ENCODE measurements around the gene LYRM4. TPM values are rescaled to one million over a fixed set of nuclear protein-coding genes. Genes with fewer than 3 reads are reported as not detected.

LYRM4 gene
- total and polyA plus RNA-seq, 9 of the 15 experiments (the other 6 are each of a cell fraction or from before 2014, with no cell fraction given): 24.2 to 69.4 (median 41.8) TPM

DNA sequence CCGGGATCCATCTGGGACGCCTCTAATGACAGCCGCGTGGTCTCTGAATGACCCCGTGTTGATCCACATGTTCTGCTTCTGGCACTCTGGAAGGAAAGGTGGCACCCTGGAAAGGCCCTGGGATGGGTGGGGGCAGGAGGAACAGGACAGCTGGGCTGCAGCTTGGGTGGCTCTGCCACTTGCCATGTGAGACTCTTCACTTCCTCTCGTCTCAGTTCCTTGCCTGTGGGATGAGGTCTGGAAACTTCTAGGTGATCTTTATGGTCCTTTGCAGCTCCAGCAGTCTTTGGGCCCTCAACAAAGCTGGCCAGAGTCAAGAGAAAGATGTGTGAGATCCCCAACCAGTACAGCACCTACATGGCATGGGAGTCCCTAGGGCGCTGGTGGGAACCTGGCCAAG lies 149.1 kb downstream of the LYRM4 start:
- ATAC-seq (no peak), DNase-seq (ENCODE audit: extremely low read depth in 1 of 4, low spot score in 3 of 4) (no peak), FAIRE-seq (no peak)
- peaks cover 0 to 2% of the 10 kb centered on the region in 2 experiments; a peak in 2 of 5 replicates for H3K4me1 ChIP-seq (replicated peaks in 1 of 2; ENCODE audit: control insufficient read depth in 2 of 2, insufficient read depth in 2 of 2, low read length in 2 of 2)
- no peaks in the 10 kb centered on the region for H3K9me1 ChIP-seq (ENCODE audit: control insufficient read depth, insufficient read depth, low read length)
- intact Hi-C loops (cut with micrococcal nuclease): no loop called here
- ChIA-PET CTCF (ENCODE audit: low intra/inter-chr PET ratio) (no interaction called here), POLR2A (interaction anchor here (0.9 kb wide), 1 partner anchor 8 kb away, joined by 3 read pairs; no protein-coding TSS in a partner anchor)
- H3K27me3 ChIP-seq (ENCODE audit: control insufficient read depth in 2 of 2, insufficient read depth in 2 of 2, low read length in 2 of 2): no peaks in the 10 kb centered on the region
- H3K9ac ChIP-seq (ENCODE audit: insufficient read depth in 1 of 2, low read depth in 2 of 2, low read length in 2 of 2): no peak overlapping the region
- H3K4me2 ChIP-seq (ENCODE audit: insufficient read depth, low read length): no peak overlapping the region
- WGBS (ENCODE audit: insufficient coverage, low coverage, missing lambda C conversion rate): 85% methylated on average over 7 of the region's 7 CpGs
- H3K36me3 ChIP-seq (ENCODE audit: control insufficient read depth, insufficient read depth, low read length): peaks cover 12% of the 10 kb centered on the region; the same call in 2 of the 3 replicates
- no peaks in the 10 kb centered on the region for H3K9me3 ChIP-seq (replicated peaks; ENCODE audit: control insufficient read depth, insufficient read depth, low read depth, low read length)
- peaks cover 14% of the 10 kb centered on the region for H4K20me1 ChIP-seq (replicated peaks; ENCODE audit: control insufficient read depth, insufficient read depth, low read length)
- in situ Hi-C loops (cut with MboI): no loop called here
- no peak overlapping the region for H3K4me3 ChIP-seq
- no peak for TF ChIP-seq SNRNP70 (optimal IDR thresholded peaks at IDR 0.05; ENCODE audit: low read depth, low read length)
- no peaks in the 10 kb centered on the region for H3K79me2 ChIP-seq (ENCODE audit: control insufficient read depth, insufficient read depth, low read length)
- no TSS peak for BruUV-seq (replicated peaks)
- H2AFZ ChIP-seq (ENCODE audit: low read depth, low read length): no peak overlapping the region
- H3K27ac ChIP-seq (ENCODE audit: extremely low read depth, low read depth, low read length): no peak overlapping the region

DNA sequence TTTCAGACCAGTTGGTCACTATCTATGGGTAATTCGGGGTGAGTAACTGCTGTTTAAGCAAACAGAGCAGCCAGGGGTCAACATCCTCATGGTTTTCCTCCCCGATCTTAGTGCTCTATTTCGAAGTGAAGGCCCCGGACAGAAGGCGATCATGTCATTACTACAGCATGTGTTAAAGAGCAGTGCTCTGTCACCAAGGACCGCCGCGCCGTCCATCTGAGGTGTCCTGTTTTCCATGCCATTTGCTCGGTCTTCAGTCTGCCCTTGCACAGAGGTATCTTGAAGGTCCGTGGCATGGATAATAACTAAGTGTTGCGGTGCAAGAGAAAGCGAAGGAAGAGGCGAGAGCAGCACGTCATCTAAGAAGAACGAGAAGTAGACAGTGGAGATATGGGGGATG lies 150.5 kb downstream of the LYRM4 start:
- H4K20me1 ChIP-seq (replicated peaks; ENCODE audit: control insufficient read depth, insufficient read depth, low read length): peaks cover 14% of the 10 kb centered on the region
- no peak for ATAC-seq
- no peak overlapping the region for H3K4me3 ChIP-seq
- H3K4me1 ChIP-seq (replicated peaks in 1 of 2; ENCODE audit: control insufficient read depth in 2 of 2, insufficient read depth in 2 of 2, low read length in 2 of 2): peaks cover 0 to 2% of the 10 kb centered on the region in 2 experiments; a peak in 2 of 5 replicates
- H2AFZ ChIP-seq (ENCODE audit: low read depth, low read length): no peak overlapping the region
- BruUV-seq (replicated peaks): no TSS peak
- H3K4me2 ChIP-seq (ENCODE audit: insufficient read depth, low read length): no peak overlapping the region
- DNase-seq (ENCODE audit: extremely low read depth in 1 of 4, low spot score in 3 of 4): no peak
- H3K36me3 ChIP-seq (ENCODE audit: control insufficient read depth, insufficient read depth, low read length): peaks cover 12% of the 10 kb centered on the region; the same call in 2 of the 3 replicates
- H3K9me1 ChIP-seq (ENCODE audit: control insufficient read depth, insufficient read depth, low read length): no peaks in the 10 kb centered on the region
- in situ Hi-C loops (cut with MboI): no loop called here
- H3K27me3 ChIP-seq (ENCODE audit: control insufficient read depth in 2 of 2, insufficient read depth in 2 of 2, low read length in 2 of 2): no peaks in the 10 kb centered on the region
- CTCF ChIA-PET (ENCODE audit: low intra/inter-chr PET ratio): no interaction called here
- WGBS (ENCODE audit: insufficient coverage, low coverage, missing lambda C conversion rate): 83% methylated on average over 16 of the region's 16 CpGs
- no peaks in the 10 kb centered on the region for H3K9me3 ChIP-seq (replicated peaks; ENCODE audit: control insufficient read depth, insufficient read depth, low read depth, low read length)
- no peak overlapping the region for H3K27ac ChIP-seq (ENCODE audit: extremely low read depth, low read depth, low read length)
- no peak for FAIRE-seq
- no peaks in the 10 kb centered on the region for H3K79me2 ChIP-seq (ENCODE audit: control insufficient read depth, insufficient read depth, low read length)
- POLR2A ChIA-PET: no interaction called here
- intact Hi-C loops (cut with micrococcal nuclease): no loop called here
- no peak overlapping the region for H3K9ac ChIP-seq (ENCODE audit: insufficient read depth in 1 of 2, low read depth in 2 of 2, low read length in 2 of 2)
- TF ChIP-seq, protein P1, sequence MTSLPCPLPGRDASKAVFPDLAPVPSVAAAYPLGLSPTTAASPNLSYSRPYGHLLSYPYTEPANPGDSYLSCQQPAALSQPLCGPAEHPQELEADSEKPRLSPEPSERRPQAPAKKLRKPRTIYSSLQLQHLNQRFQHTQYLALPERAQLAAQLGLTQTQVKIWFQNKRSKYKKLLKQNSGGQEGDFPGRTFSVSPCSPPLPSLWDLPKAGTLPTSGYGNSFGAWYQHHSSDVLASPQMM (CRISPR knock-in tag; IDR thresholded peaks at IDR 0.05): no peak
- TF ChIP-seq PHF8 (IDR thresholded peaks at IDR 0.05; ENCODE audit: borderline replicate concordance, low read length): no peak
- no peak for TF ChIP-seq ZNF134 (CRISPR knock-in tag; conservative IDR thresholded peaks at IDR 0.05)
- TF ChIP-seq HNRNPLL (IDR thresholded peaks at IDR 0.05; ENCODE audit: low read depth, low read length, poor library complexity, severe bottlenecking): no peak
- TF ChIP-seq HIVEP1 (CRISPR knock-in tag; IDR thresholded peaks at IDR 0.05): no peak
- TF ChIP-seq ZNF263 (CRISPR knock-in tag; IDR thresholded peaks at IDR 0.05; ENCODE audit: borderline replicate concordance): no peak
- TF ChIP-seq, protein P2, sequence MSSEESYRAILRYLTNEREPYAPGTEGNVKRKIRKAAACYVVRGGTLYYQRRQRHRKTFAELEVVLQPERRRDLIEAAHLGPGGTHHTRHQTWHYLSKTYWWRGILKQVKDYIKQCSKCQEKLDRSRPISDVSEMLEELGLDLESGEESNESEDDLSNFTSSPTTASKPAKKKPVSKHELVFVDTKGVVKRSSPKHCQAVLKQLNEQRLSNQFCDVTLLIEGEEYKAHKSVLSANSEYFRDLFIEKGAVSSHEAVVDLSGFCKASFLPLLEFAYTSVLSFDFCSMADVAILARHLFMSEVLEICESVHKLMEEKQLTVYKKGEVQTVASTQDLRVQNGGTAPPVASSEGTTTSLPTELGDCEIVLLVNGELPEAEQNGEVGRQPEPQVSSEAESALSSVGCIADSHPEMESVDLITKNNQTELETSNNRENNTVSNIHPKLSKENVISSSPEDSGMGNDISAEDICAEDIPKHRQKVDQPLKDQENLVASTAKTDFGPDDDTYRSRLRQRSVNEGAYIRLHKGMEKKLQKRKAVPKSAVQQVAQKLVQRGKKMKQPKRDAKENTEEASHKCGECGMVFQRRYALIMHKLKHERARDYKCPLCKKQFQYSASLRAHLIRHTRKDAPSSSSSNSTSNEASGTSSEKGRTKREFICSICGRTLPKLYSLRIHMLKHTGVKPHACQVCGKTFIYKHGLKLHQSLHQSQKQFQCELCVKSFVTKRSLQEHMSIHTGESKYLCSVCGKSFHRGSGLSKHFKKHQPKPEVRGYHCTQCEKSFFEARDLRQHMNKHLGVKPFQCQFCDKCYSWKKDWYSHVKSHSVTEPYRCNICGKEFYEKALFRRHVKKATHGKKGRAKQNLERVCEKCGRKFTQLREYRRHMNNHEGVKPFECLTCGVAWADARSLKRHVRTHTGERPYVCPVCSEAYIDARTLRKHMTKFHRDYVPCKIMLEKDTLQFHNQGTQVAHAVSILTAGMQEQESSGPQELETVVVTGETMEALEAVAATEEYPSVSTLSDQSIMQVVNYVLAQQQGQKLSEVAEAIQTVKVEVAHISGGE (CRISPR knock-in tag; IDR thresholded peaks at IDR 0.05): no peak
- TF ChIP-seq, protein P3, sequence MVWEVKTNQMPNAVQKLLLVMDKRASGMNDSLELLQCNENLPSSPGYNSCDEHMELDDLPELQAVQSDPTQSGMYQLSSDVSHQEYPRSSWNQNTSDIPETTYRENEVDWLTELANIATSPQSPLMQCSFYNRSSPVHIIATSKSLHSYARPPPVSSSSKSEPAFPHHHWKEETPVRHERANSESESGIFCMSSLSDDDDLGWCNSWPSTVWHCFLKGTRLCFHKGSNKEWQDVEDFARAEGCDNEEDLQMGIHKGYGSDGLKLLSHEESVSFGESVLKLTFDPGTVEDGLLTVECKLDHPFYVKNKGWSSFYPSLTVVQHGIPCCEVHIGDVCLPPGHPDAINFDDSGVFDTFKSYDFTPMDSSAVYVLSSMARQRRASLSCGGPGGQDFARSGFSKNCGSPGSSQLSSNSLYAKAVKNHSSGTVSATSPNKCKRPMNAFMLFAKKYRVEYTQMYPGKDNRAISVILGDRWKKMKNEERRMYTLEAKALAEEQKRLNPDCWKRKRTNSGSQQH (CRISPR knock-in tag; IDR thresholded peaks at IDR 0.05): no peak

All from K562 (cell line).